CD4-positive, alpha-beta T cell (primary cell): ENCODE measurements around the gene EAF2. TPM values are rescaled to one million over a fixed set of nuclear protein-coding genes. Genes with fewer than 3 reads are reported as not detected.
A peak's percentile ranks its signal among the peaks of the same experiment; 100 is the strongest.

Experiments used
- ATAC-seq: fragments of 200-7000 bp; cut with Tn5 transposase; one replicate; pipeline ENCODE4 v1.10.0; 2022; ENCODE audit warnings: mild to moderate bottlenecking; ENCODE audit not compliant: poor library complexity
- CTCF ChIA-PET: fragments of 350-600 bp; sonication (Branson Sonifier 250); formaldehyde crosslinking; loops from one replicate; lab custom pipeline; 2021; ENCODE audit warnings: antibody characterized with exemption, inconsistent platforms; lab: Charles Lee
- POLR2A ChIA-PET: fragments of 350-600 bp; sonication (Branson Sonifier 250); formaldehyde crosslinking; loops from one replicate; lab custom pipeline; 2021; ENCODE audit warnings: antibody characterized with exemption, inconsistent platforms; lab: Charles Lee
- DNase-seq, 14 experiments: peaks; one replicate each; pipeline ENCODE4 v3.0.0-alpha.2; 2013 to 2020; ENCODE audit warnings: mixed read lengths in 2 of 14
- H3K27ac ChIP-seq, 2 donors: one replicate each; pipeline versions ENCODE4 v1.5.1 to v1.7.0; 2013; ENCODE audit warnings: low read length in 2 of 2, low read depth in 1 of 2, mild to moderate bottlenecking in 1 of 2
- H3K27me3 ChIP-seq, 2 experiments: 1 replicate in 1 of 2; 2 replicates in 1 of 2; pipeline versions ENCODE4 v1.6.1 to v1.7.0; 2013; ENCODE audit warnings: low read length in 2 of 2, control low read depth in 1 of 2, mild to moderate bottlenecking in 1 of 2, moderate library complexity in 1 of 2; ENCODE audit not compliant: insufficient read depth in 2 of 2, control insufficient read depth in 1 of 2
- H3K36me3 ChIP-seq: one replicate; pipeline ENCODE4 v1.6.1; 2013; ENCODE audit warnings: low read length, control low read depth; ENCODE audit not compliant: insufficient read depth
- H3K4me1 ChIP-seq: one replicate; pipeline ENCODE4 v1.6.1; 2013; ENCODE audit warnings: low read length, control low read depth; ENCODE audit not compliant: insufficient read depth
- H3K4me3 ChIP-seq: one replicate; pipeline ENCODE4 v1.5.1; 2013; ENCODE audit warnings: mild to moderate bottlenecking, low read length, moderate library complexity
- H3K9me3 ChIP-seq, 2 experiments: 1 replicate in 1 of 2; 2 replicates in 1 of 2; pipeline versions ENCODE4 v1.6.1 to v1.7.0; 2013; ENCODE audit warnings: low read length in 2 of 2, mild to moderate bottlenecking in 2 of 2, control low read depth in 1 of 2, moderate library complexity in 1 of 2; ENCODE audit not compliant: control insufficient read depth in 1 of 2, insufficient read depth in 1 of 2
- H3K27ac Mint-ChIP-seq: one replicate; pipeline ENCODE4 v1.8.0; 2020; ENCODE audit warnings: mixed read lengths
- H3K27me3 Mint-ChIP-seq: one replicate; pipeline ENCODE4 v1.8.0; 2021; ENCODE audit warnings: mixed read lengths
- H3K36me3 Mint-ChIP-seq: one replicate; pipeline ENCODE4 v1.8.0; 2021; ENCODE audit warnings: low read depth, mixed read lengths
- H3K4me1 Mint-ChIP-seq: one replicate; pipeline ENCODE4 v1.8.0; 2021; ENCODE audit warnings: low read depth, mixed read lengths
- H3K4me3 Mint-ChIP-seq: one replicate; pipeline ENCODE4 v1.8.0; 2020; ENCODE audit warnings: mild to moderate bottlenecking, mixed read lengths
- H3K9me3 Mint-ChIP-seq: one replicate; pipeline ENCODE4 v1.8.0; 2020; ENCODE audit warnings: mixed read lengths
- CTCF ChIP-seq: fragments of 200-600 bp; IDR thresholded peaks from one replicate; pipeline ENCODE4 v1.8.0; 2022; ENCODE audit warnings: antibody characterized with exemption, mild to moderate bottlenecking
- intact Hi-C, 2 experiments: fragments of 100-400 bp; cut with DNase I in 1 of 2; cut with micrococcal nuclease in 1 of 2; formaldehyde crosslinking; loops; one replicate each; pipeline versions ENCODE4 v1.15.1 to v1.9.0; 2023 to 2025; cut with DNase I, micrococcal nuclease
- total RNA-seq, 174 experiments: library from RNA in 2 of 174; stranded (reverse) in 2 of 174; gene quantifications; one replicate each; pipeline ENCODE4 v1.2.3 and lab custom pipeline; 2021 to 2026

Gene EAF2
- total RNA-seq, 2 experiments from 2014 or later: 3.7 to 4.4 TPM

DNA sequence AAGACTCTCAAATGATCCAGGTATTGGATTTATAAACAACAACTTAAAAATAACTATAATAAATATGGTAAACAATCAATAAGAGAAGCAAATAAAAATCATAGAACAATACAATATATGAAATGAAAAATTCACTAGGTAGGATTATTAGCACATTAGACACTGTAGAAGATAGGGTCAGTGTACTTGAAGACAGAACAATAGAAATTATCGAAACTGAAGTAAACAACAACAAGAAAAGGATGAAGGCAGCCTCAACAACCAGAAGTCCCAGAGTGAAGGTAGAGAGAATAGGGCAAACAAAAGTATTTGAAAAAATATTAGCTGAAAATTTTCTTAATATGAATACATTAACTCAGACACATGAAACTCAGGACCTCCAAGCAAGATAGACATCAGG is 12.0 kb upstream of the EAF2 start:
- ATAC-seq (no peak), DNase-seq (no peak)
- no peaks in the 10 kb centered on the region for H3K27me3 ChIP-seq
- H3K27ac Mint-ChIP-seq: no peak overlapping the region
- H3K27ac ChIP-seq: no peak overlapping the region
- H3K36me3 Mint-ChIP-seq: peaks cover 95% of the 10 kb centered on the region
- H3K4me3 ChIP-seq: no peak overlapping the region
- H3K27me3 Mint-ChIP-seq: no peaks in the 10 kb centered on the region
- no peak overlapping the region for H3K4me3 Mint-ChIP-seq
- H3K4me1 ChIP-seq: no peaks in the 10 kb centered on the region
- TF ChIP-seq CTCF: no peak
- H3K9me3 Mint-ChIP-seq: peaks cover 7% of the 10 kb centered on the region
- peaks cover 85% of the 10 kb centered on the region for H3K36me3 ChIP-seq
- H3K9me3 ChIP-seq: peaks cover 0 to 7% of the 10 kb centered on the region in 2 experiments
- intact Hi-C loops: no loop called here
- ChIA-PET POLR2A (no interaction called here), CTCF (no interaction called here)
- peaks cover 37% of the 10 kb centered on the region for H3K4me1 Mint-ChIP-seq

GRCh38 chr3:121834157-121834670 is 795 bp upstream of the EAF2 start:
- ATAC-seq: no peak
- Histone ChIP-seq H3K27ac (peak overlapping the region; percentile 83 to 84), H3K36me3 (peaks cover 26% of the 10 kb centered on the region), H3K4me1 (peaks cover 25% of the 10 kb centered on the region), H3K9me3 (no peaks in the 10 kb centered on the region), H3K27me3 (no peaks in the 10 kb centered on the region), H3K4me3 (peak overlapping the region; percentile 70)
- ChIA-PET POLR2A (interaction anchor here (0.9 to 1.4 kb wide), 6 partner anchors 16 to 550 kb away, joined by 3 to 9 read pairs (median 4); partner anchors contain the start of genes FAM162A and GOLGB1), CTCF (interaction anchor here (1.2 kb wide), 1 partner anchor 107 kb away, joined by 3 read pairs; no protein-coding TSS in a partner anchor)
- DNase-seq: peak in 3 of 14 experiments; percentile 9 to 42 (median 34)
- intact Hi-C loops: loop anchor here (2.0 to 10.0 kb wide), 13 partner anchors 85 to 1489 kb away; partner anchors contain the start of genes GOLGB1 (in 2 of the 2), FAM162A (in 1 of the 2), GTF2E1 (in 1 of the 2) and HCLS1 (in 1 of the 2)
- peak overlapping the region; percentile 92 for H3K4me3 Mint-ChIP-seq
- H3K27me3 Mint-ChIP-seq: no peaks in the 10 kb centered on the region
- H3K27ac Mint-ChIP-seq: peak overlapping the region; percentile 79
- peaks cover 68% of the 10 kb centered on the region for H3K4me1 Mint-ChIP-seq
- no peaks in the 10 kb centered on the region for H3K9me3 Mint-ChIP-seq
- no peak for TF ChIP-seq CTCF
- peaks cover 52% of the 10 kb centered on the region for H3K36me3 Mint-ChIP-seq

DNA sequence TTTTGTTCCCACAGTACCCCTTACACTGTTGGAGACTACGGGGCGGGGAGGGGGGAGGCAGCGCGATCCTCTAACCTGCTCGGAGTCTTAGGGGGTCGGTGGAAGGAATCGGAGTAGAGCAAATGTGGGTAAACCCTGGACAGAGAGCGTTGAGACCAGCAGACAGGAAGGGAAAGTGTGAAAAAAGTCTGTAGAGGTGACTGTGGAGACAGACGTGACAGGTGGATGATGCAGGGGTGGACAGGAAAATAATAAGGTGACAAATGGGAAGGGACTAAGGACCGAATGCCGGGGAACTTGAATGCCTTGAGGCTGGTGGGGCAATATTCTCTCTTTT is 424 bp downstream of the EAF2 start:
- Mint-ChIP-seq H3K9me3 (no peaks in the 10 kb centered on the region), H3K27me3 (no peaks in the 10 kb centered on the region), H3K4me1 (peaks cover 60% of the 10 kb centered on the region), H3K4me3 (peak overlapping the region; percentile 92), H3K36me3 (peaks cover 44% of the 10 kb centered on the region), H3K27ac (peak overlapping the region; percentile 79)
- Histone ChIP-seq H3K4me1 (peaks cover 25% of the 10 kb centered on the region), H3K27ac (peak overlapping the region; percentile 59 to 69), H3K4me3 (peak overlapping the region; percentile 70), H3K36me3 (peaks cover 21% of the 10 kb centered on the region), H3K9me3 (no peaks in the 10 kb centered on the region), H3K27me3 (no peaks in the 10 kb centered on the region)
- DNase-seq (peak in 1 of 14 experiments; percentile 58), ATAC-seq (no peak)
- TF ChIP-seq CTCF: no peak
- intact Hi-C loops: loop anchor here (2.0 to 10.0 kb wide), 15 partner anchors 87 to 1747 kb away; partner anchors contain the start of genes GOLGB1 (in 2 of the 2), FAM162A (in 1 of the 2), GTF2E1 (in 1 of the 2) and HCLS1 (in 1 of the 2)
- POLR2A ChIA-PET: interaction anchor here (0.7 to 1.5 kb wide), 11 partner anchors 8 to 1740 kb away, joined by 3 to 9 read pairs (median 4); partner anchors contain the start of genes FAM162A, GOLGB1 and HCLS1
- CTCF ChIA-PET: interaction anchor here (1.2 kb wide), 1 partner anchor 108 kb away, joined by 3 read pairs; no protein-coding TSS in a partner anchor
